ENCODE measurements around the gene ZNF641. TPM values are rescaled to one million over a fixed set of nuclear protein-coding genes. Genes with fewer than 3 reads are reported as not detected.

Gene ZNF641
- total RNA-seq, 3 donors from 2014 or later = 22.9 to 33.8 (median 23.4) TPM

GRCh38 chr12:48329199-48329939 lies 21.4 kb downstream of the ZNF641 start:
- no peaks in the 10 kb centered on the region for H3K27me3 ChIP-seq
- no peak for DNase-seq (ENCODE audit: low spot score in 2 of 2)
- no peaks in the 10 kb centered on the region for H3K36me3 ChIP-seq
- intact Hi-C loops (cut with DNase I; ENCODE audit: low total_unique reads) = no loop called here
- TF ChIP-seq CTCF (IDR thresholded peaks at IDR 0.05) (no peak), POLR2AphosphoS5 (IDR thresholded peaks at IDR 0.05) (no peak), POLR2A (IDR thresholded peaks at IDR 0.05) (no peak)
- no peak overlapping the region for H3K27ac ChIP-seq
- H3K4me3 ChIP-seq = no peak overlapping the region
- H3K4me1 ChIP-seq = no peaks in the 10 kb centered on the region
- H3K9me3 ChIP-seq = no peaks in the 10 kb centered on the region

- no peak overlapping the region for H3K27ac ChIP-seq
- intact Hi-C loops (cut with DNase I; ENCODE audit: low total_unique reads) = no loop called here
- TF ChIP-seq POLR2A (IDR thresholded peaks at IDR 0.05) = no peak
- TF ChIP-seq POLR2AphosphoS5 (IDR thresholded peaks at IDR 0.05) = no peak
- no peak for TF ChIP-seq CTCF (IDR thresholded peaks at IDR 0.05)
These were observed 34.2 kb downstream of the ZNF641 start for GRCh38 chr12:48316491-48316890.

GRCh38 chr12:48311313-48311712 lies 39.4 kb downstream of the ZNF641 start:
- Histone ChIP-seq H3K4me3 (no peak overlapping the region), H3K27me3 (no peaks in the 10 kb centered on the region), H3K9me3 (peaks cover 0 to 3% of the 10 kb centered on the region in 2 donors), H3K36me3 (no peaks in the 10 kb centered on the region), H3K4me1 (no peaks in the 10 kb centered on the region), H3K27ac (no peak overlapping the region)
- intact Hi-C loops (cut with DNase I; ENCODE audit: low total_unique reads) = no loop called here
- no peak for TF ChIP-seq POLR2A (IDR thresholded peaks at IDR 0.05)
- no peak for TF ChIP-seq POLR2AphosphoS5 (IDR thresholded peaks at IDR 0.05)
- no peak for TF ChIP-seq CTCF (IDR thresholded peaks at IDR 0.05)
- DNase-seq (ENCODE audit: low spot score in 2 of 2) = no peak

More at GRCh38 chr12:48316491-48316890, 34.2 kb downstream of the ZNF641 start:
- H3K4me1 ChIP-seq = no peaks in the 10 kb centered on the region
- H3K27me3 ChIP-seq = no peaks in the 10 kb centered on the region
- no peak overlapping the region for H3K4me3 ChIP-seq
- H3K36me3 ChIP-seq = no peaks in the 10 kb centered on the region
- DNase-seq (ENCODE audit: low spot score in 2 of 2) = no peak
- H3K9me3 ChIP-seq = peaks cover 0 to 4% of the 10 kb centered on the region in 2 donors

GRCh38 chr12:48307269-48307668 lies 43.5 kb downstream of the ZNF641 start:
- intact Hi-C loops (cut with DNase I; ENCODE audit: low total_unique reads) = no loop called here
- no peak for DNase-seq (ENCODE audit: low spot score in 2 of 2)
- no peak overlapping the region for H3K27ac ChIP-seq
- H3K27me3 ChIP-seq = no peaks in the 10 kb centered on the region
- no peak overlapping the region for H3K4me3 ChIP-seq
- no peak for TF ChIP-seq CTCF (IDR thresholded peaks at IDR 0.05)
- TF ChIP-seq POLR2A (IDR thresholded peaks at IDR 0.05) = no peak
- TF ChIP-seq POLR2AphosphoS5 (IDR thresholded peaks at IDR 0.05) = no peak
- no peaks in the 10 kb centered on the region for H3K4me1 ChIP-seq
- no peaks in the 10 kb centered on the region for H3K9me3 ChIP-seq
- H3K36me3 ChIP-seq = no peaks in the 10 kb centered on the region

GRCh38 chr12:48305190-48305589 lies 45.5 kb downstream of the ZNF641 start:
- intact Hi-C loops (cut with DNase I; ENCODE audit: low total_unique reads) = no loop called here
- Histone ChIP-seq H3K4me1 (no peaks in the 10 kb centered on the region), H3K4me3 (no peak overlapping the region), H3K36me3 (no peaks in the 10 kb centered on the region), H3K27me3 (no peaks in the 10 kb centered on the region), H3K9me3 (no peaks in the 10 kb centered on the region), H3K27ac (no peak overlapping the region)
- DNase-seq (ENCODE audit: low spot score in 2 of 2) = no peak
- TF ChIP-seq POLR2AphosphoS5 (IDR thresholded peaks at IDR 0.05) (no peak), POLR2A (IDR thresholded peaks at IDR 0.05) (no peak), CTCF (IDR thresholded peaks at IDR 0.05) (no peak)
